Liver (tissue), 9 donors: Measurements from ENCODE around the gene ANKDD1A. TPM values are rescaled to one million over a fixed set of nuclear protein-coding genes. Genes with fewer than 3 reads are reported as not detected.
A peak's percentile ranks its signal among the peaks of the same experiment; 100 is the strongest.

Source experiments
- DNase-seq: peaks from one replicate; pipeline ENCODE4 v3.0.0-alpha.2; 2017; ENCODE audit warnings: low spot score
- H3K27ac ChIP-seq, 2 donors: one replicate each; pipeline ENCODE4 v1.7.0; 2013; ENCODE audit warnings: inconsistent platforms in 2 of 2, low read length in 2 of 2, control low read depth in 1 of 2, low read depth in 1 of 2, mild to moderate bottlenecking in 1 of 2
- H3K27me3 ChIP-seq, 4 donors: one replicate each; pipeline versions ENCODE4 v1.6.1 to v1.7.0; 2013; ENCODE audit warnings: low read length in 3 of 4, inconsistent platforms in 1 of 4, mild to moderate bottlenecking in 1 of 4, moderate library complexity in 1 of 4; ENCODE audit not compliant: control insufficient read depth in 4 of 4, insufficient read depth in 4 of 4
- H3K36me3 ChIP-seq, 4 donors: one replicate each; pipeline versions ENCODE4 v1.6.1 to v1.7.0; 2013; ENCODE audit warnings: low read length in 3 of 4, mild to moderate bottlenecking in 3 of 4, low read depth in 1 of 4, moderate library complexity in 1 of 4; ENCODE audit not compliant: control insufficient read depth in 4 of 4, insufficient read depth in 3 of 4
- H3K4me1 ChIP-seq, 4 donors: one replicate each; pipeline versions ENCODE4 v1.6.1 to v1.7.0; 2013; ENCODE audit warnings: low read length in 3 of 4, mild to moderate bottlenecking in 3 of 4, moderate library complexity in 1 of 4; ENCODE audit not compliant: control insufficient read depth in 4 of 4, insufficient read depth in 4 of 4
- H3K4me3 ChIP-seq, 3 donors: one replicate each; pipeline versions ENCODE4 v1.6.1 to v1.7.0; 2013; ENCODE audit warnings: low read length in 3 of 3, control low read depth in 1 of 3, low read depth in 1 of 3, mild to moderate bottlenecking in 1 of 3
- H3K9ac ChIP-seq, 2 donors: one replicate each; pipeline ENCODE4 v1.7.0; 2013; ENCODE audit warnings: low read length in 2 of 2, mild to moderate bottlenecking in 2 of 2, moderate library complexity in 2 of 2, control low read depth in 1 of 2, low read depth in 1 of 2
- H3K9me3 ChIP-seq, 4 donors: one replicate each; pipeline versions ENCODE4 v1.6.1 to v1.7.0; 2013; ENCODE audit warnings: low read length in 3 of 4; ENCODE audit not compliant: control insufficient read depth in 4 of 4
- EGR1 ChIP-seq, 2 donors: IDR thresholded peaks; 2 replicates each; pipeline ENCODE4 v1.6.1; 2016 to 2018; ENCODE audit warnings: antibody characterized with exemption in 2 of 2, low read depth in 2 of 2
- FOXA1 ChIP-seq: IDR thresholded peaks from 2 replicates; pipeline ENCODE4 v1.6.1; 2016; ENCODE audit warnings: antibody characterized with exemption
- FOXA2 ChIP-seq: IDR thresholded peaks from 2 replicates; pipeline ENCODE4 v1.6.1; 2016; ENCODE audit warnings: antibody characterized with exemption
- GABPA ChIP-seq, 2 donors: IDR thresholded peaks in 1 of 2; conservative IDR thresholded peaks in 1 of 2; 2 replicates each; pipeline ENCODE4 v1.6.1; 2016; ENCODE audit warnings: antibody characterized with exemption in 2 of 2, mild to moderate bottlenecking in 1 of 2, moderate library complexity in 1 of 2
- HNF4A ChIP-seq, 2 donors: conservative IDR thresholded peaks; 2 replicates each; pipeline ENCODE4 v1.6.1; 2016; ENCODE audit warnings: antibody characterized with exemption in 2 of 2, mild to moderate bottlenecking in 2 of 2
- HNF4G ChIP-seq: IDR thresholded peaks from 2 replicates; pipeline ENCODE4 v1.6.1; 2016; ENCODE audit warnings: antibody characterized with exemption
- JUND ChIP-seq, 2 donors: IDR thresholded peaks; 2 replicates each; pipeline ENCODE4 v1.6.1; 2016; ENCODE audit warnings: antibody characterized with exemption in 2 of 2
- NR2F2 ChIP-seq: IDR thresholded peaks from 2 replicates; pipeline ENCODE4 v1.6.1; 2016; ENCODE audit warnings: antibody characterized with exemption
- RAD21 ChIP-seq, 2 donors: IDR thresholded peaks; 2 replicates each; pipeline ENCODE4 v1.6.1; 2016; ENCODE audit warnings: antibody characterized with exemption in 2 of 2, mild to moderate bottlenecking in 2 of 2
- RXRA ChIP-seq, 2 donors: IDR thresholded peaks; 2 replicates each; pipeline ENCODE4 v1.6.1; 2017 to 2018; ENCODE audit warnings: antibody characterized with exemption in 2 of 2, mild to moderate bottlenecking in 1 of 2
- SP1 ChIP-seq: IDR thresholded peaks from 2 replicates; pipeline ENCODE4 v1.6.1; 2018; ENCODE audit warnings: antibody characterized with exemption, mild to moderate bottlenecking
- TAF1 ChIP-seq: conservative IDR thresholded peaks from 2 replicates; pipeline ENCODE4 v1.6.1; 2016; ENCODE audit warnings: antibody characterized with exemption, mild to moderate bottlenecking
- WGBS: extraction: QIAGEN DNeasy Blood & Tissue Kit; methylation state at CpG from one replicate; pipeline ENCODE4 v1.1.7; 2013; 5-methylcytosine and 5-hydroxymethylcytosine counted together
- polyA plus RNA-seq, 2 donors: library from polyadenylated mRNA; stranded (reverse) in 1 of 2; unstranded in 1 of 2; fragments of 200-250 nt in 1 of 2; fragments of >200 nt in 1 of 2; fragmentation: Nextera tagmentation in 1 of 2; extraction: Ambion mirVana in 1 of 2; gene quantifications; one replicate each; pipeline versions ENCODE4 v1.2.1 to v1.2.3, GENCODE V29; 2013 to 2015
- total RNA-seq, 2 donors: library from RNA; depleted of rRNA; stranded (reverse); fragments of >200 nt; gene quantifications; one replicate each; pipeline ENCODE4 v1.2.3, GENCODE V29; 2014
- TF ChIP-seq, protein P1 (sequence below): IDR thresholded peaks from 2 replicates; pipeline ENCODE4 v1.6.1; 2016; ENCODE audit warnings: antibody characterized with exemption
- TF ChIP-seq, protein P2 (sequence below): IDR thresholded peaks from 2 replicates; pipeline ENCODE4 v1.6.1; 2016; ENCODE audit warnings: antibody characterized with exemption
- TF ChIP-seq, protein P3 (sequence below): IDR thresholded peaks from 2 replicates; pipeline ENCODE4 v1.6.1; 2016; ENCODE audit warnings: antibody characterized with exemption, mild to moderate bottlenecking
- TF ChIP-seq, protein P4 (sequence below): IDR thresholded peaks from 2 replicates; pipeline ENCODE4 v1.6.1; 2016; ENCODE audit warnings: antibody characterized with exemption
- TF ChIP-seq, protein P5 (sequence below): fragments of 150-350 bp; IDR thresholded peaks from 2 replicates; pipeline ENCODE4 v1.5.1; 2017; ENCODE audit warnings: improper control_type of control experiment, low read depth, low read length; ENCODE audit not compliant: missing input control
- donor health status: healthy.
- donor health status: healthy.
- donor health status: healthy.
- donor health status: healthy.
- donor health status: healthy.

Gene ANKDD1A
- total and polyA plus RNA-seq, 4 donors = 0.32 to 1.0 (median 0.59) TPM

DNA sequence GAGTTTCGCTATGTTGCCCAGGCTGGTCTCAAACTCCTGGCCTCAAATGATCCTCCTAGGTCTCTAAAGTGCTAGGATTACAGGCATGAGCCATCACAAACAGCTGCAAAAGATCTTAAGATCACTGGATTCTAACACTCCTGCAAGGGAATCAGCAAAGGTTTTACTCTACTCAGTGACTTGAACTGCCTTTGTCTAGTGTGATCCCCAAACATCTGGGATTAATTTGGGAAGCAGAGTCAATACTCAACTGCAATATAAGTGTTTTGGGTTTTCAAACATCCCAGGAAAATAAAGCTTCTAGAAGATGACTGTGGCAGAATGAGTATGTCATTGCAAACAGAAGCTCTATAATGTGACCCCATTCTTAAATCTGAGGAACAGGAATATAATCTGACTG, 70.8 kb downstream of the ANKDD1A start:
- 96% methylated on average over 1 of the region's 1 CpG for WGBS
- Histone ChIP-seq H3K9ac (no peak overlapping the region), H3K4me1 (peaks cover 6 to 26% (median 16%) of the 10 kb centered on the region in 4 donors), H3K27me3 (no peaks in the 10 kb centered on the region), H3K9me3 (no peaks in the 10 kb centered on the region), H3K4me3 (no peak overlapping the region), H3K36me3 (peaks cover 4 to 23% (median 15%) of the 10 kb centered on the region in 4 donors), H3K27ac (peak overlapping the region; percentile 45 to 54)
- TF ChIP-seq, protein P1, sequence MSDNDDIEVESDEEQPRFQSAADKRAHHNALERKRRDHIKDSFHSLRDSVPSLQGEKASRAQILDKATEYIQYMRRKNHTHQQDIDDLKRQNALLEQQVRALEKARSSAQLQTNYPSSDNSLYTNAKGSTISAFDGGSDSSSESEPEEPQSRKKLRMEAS = no peak
- TF ChIP-seq, protein P2, sequence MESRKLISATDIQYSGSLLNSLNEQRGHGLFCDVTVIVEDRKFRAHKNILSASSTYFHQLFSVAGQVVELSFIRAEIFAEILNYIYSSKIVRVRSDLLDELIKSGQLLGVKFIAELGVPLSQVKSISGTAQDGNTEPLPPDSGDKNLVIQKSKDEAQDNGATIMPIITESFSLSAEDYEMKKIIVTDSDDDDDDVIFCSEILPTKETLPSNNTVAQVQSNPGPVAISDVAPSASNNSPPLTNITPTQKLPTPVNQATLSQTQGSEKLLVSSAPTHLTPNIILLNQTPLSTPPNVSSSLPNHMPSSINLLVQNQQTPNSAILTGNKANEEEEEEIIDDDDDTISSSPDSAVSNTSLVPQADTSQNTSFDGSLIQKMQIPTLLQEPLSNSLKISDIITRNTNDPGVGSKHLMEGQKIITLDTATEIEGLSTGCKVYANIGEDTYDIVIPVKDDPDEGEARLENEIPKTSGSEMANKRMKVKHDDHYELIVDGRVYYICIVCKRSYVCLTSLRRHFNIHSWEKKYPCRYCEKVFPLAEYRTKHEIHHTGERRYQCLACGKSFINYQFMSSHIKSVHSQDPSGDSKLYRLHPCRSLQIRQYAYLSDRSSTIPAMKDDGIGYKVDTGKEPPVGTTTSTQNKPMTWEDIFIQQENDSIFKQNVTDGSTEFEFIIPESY = no peak
- no peak for TF ChIP-seq RAD21 (IDR thresholded peaks at IDR 0.05)
- TF ChIP-seq HNF4A (conservative IDR thresholded peaks at IDR 0.05) = no peak
- TF ChIP-seq FOXA2 = no peak
- TF ChIP-seq RXRA (IDR thresholded peaks at IDR 0.05) = no peak
- no peak for TF ChIP-seq JUND (IDR thresholded peaks at IDR 0.05)
- no peak for TF ChIP-seq TAF1
- TF ChIP-seq HNF4G = no peak
- TF ChIP-seq SP1 = no peak
- TF ChIP-seq FOXA1 = no peak
- TF ChIP-seq, protein P3, sequence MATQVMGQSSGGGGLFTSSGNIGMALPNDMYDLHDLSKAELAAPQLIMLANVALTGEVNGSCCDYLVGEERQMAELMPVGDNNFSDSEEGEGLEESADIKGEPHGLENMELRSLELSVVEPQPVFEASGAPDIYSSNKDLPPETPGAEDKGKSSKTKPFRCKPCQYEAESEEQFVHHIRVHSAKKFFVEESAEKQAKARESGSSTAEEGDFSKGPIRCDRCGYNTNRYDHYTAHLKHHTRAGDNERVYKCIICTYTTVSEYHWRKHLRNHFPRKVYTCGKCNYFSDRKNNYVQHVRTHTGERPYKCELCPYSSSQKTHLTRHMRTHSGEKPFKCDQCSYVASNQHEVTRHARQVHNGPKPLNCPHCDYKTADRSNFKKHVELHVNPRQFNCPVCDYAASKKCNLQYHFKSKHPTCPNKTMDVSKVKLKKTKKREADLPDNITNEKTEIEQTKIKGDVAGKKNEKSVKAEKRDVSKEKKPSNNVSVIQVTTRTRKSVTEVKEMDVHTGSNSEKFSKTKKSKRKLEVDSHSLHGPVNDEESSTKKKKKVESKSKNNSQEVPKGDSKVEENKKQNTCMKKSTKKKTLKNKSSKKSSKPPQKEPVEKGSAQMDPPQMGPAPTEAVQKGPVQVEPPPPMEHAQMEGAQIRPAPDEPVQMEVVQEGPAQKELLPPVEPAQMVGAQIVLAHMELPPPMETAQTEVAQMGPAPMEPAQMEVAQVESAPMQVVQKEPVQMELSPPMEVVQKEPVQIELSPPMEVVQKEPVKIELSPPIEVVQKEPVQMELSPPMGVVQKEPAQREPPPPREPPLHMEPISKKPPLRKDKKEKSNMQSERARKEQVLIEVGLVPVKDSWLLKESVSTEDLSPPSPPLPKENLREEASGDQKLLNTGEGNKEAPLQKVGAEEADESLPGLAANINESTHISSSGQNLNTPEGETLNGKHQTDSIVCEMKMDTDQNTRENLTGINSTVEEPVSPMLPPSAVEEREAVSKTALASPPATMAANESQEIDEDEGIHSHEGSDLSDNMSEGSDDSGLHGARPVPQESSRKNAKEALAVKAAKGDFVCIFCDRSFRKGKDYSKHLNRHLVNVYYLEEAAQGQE = no peak
- TF ChIP-seq, protein P4, sequence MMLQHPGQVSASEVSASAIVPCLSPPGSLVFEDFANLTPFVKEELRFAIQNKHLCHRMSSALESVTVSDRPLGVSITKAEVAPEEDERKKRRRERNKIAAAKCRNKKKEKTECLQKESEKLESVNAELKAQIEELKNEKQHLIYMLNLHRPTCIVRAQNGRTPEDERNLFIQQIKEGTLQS = no peak
- no peak for TF ChIP-seq EGR1 (IDR thresholded peaks at IDR 0.05; ENCODE audit: low read depth in 2 of 2)
- DNase-seq = no peak

DNA sequence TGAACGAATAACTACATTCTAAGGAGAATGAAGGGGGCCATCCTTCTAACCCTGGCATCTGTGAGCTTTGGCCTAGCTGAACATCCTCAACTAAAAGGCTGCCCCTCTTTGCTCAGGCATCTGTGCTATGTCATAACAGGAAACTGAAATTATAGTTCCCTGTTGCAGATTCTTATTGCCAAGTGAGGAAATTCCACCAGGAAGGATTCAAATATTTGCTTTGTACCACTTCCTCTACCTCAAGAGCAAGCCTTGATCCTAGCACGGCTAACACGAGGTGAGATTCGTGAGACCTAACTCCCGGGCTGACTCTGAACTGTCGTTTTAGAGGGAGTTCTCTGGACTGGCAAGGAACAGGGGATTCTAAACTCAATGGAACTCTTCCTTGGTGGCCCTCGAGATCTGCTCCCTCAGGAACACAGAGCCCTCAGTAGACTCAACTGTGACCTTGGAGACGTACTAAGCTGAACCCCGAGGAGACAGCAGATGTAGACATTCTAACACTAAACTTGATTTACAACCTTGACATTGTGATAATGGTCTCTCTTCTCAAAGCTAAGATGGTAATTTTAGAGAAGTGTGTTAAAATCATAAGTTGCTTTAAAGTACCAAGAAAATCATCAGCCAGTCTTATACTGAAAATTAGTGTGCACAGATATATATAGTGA, 73.8 kb downstream of the ANKDD1A start:
- Histone ChIP-seq H3K4me3 (no peak overlapping the region), H3K27ac (peak overlapping the region; percentile 48 to 76), H3K4me1 (peaks cover 6 to 36% (median 25%) of the 10 kb centered on the region in 4 donors), H3K27me3 (no peaks in the 10 kb centered on the region), H3K9me3 (no peaks in the 10 kb centered on the region), H3K36me3 (peaks cover 0 to 2% (median 0%) of the 10 kb centered on the region in 4 donors), H3K9ac (no peak overlapping the region)
- DNase-seq = no peak
- no peak for TF ChIP-seq HNF4A (conservative IDR thresholded peaks at IDR 0.05)
- no peak for TF ChIP-seq TAF1
- TF ChIP-seq EGR1 (IDR thresholded peaks at IDR 0.05; ENCODE audit: low read depth in 2 of 2) = no peak
- no peak for TF ChIP-seq NR2F2
- no peak for TF ChIP-seq HNF4G
- no peak for TF ChIP-seq FOXA1
- TF ChIP-seq, protein P5, sequence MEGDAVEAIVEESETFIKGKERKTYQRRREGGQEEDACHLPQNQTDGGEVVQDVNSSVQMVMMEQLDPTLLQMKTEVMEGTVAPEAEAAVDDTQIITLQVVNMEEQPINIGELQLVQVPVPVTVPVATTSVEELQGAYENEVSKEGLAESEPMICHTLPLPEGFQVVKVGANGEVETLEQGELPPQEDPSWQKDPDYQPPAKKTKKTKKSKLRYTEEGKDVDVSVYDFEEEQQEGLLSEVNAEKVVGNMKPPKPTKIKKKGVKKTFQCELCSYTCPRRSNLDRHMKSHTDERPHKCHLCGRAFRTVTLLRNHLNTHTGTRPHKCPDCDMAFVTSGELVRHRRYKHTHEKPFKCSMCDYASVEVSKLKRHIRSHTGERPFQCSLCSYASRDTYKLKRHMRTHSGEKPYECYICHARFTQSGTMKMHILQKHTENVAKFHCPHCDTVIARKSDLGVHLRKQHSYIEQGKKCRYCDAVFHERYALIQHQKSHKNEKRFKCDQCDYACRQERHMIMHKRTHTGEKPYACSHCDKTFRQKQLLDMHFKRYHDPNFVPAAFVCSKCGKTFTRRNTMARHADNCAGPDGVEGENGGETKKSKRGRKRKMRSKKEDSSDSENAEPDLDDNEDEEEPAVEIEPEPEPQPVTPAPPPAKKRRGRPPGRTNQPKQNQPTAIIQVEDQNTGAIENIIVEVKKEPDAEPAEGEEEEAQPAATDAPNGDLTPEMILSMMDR = no peak
- TF ChIP-seq GABPA (IDR thresholded peaks at IDR 0.05 in 1 of 2, conservative IDR thresholded peaks at IDR 0.05 in 1 of 2) = no peak
- TF ChIP-seq, protein P3 = no peak
- WGBS = 59% methylated on average over 9 of the region's 9 CpGs
